ENCODE measurements around the gene RRBP1.

DNA sequence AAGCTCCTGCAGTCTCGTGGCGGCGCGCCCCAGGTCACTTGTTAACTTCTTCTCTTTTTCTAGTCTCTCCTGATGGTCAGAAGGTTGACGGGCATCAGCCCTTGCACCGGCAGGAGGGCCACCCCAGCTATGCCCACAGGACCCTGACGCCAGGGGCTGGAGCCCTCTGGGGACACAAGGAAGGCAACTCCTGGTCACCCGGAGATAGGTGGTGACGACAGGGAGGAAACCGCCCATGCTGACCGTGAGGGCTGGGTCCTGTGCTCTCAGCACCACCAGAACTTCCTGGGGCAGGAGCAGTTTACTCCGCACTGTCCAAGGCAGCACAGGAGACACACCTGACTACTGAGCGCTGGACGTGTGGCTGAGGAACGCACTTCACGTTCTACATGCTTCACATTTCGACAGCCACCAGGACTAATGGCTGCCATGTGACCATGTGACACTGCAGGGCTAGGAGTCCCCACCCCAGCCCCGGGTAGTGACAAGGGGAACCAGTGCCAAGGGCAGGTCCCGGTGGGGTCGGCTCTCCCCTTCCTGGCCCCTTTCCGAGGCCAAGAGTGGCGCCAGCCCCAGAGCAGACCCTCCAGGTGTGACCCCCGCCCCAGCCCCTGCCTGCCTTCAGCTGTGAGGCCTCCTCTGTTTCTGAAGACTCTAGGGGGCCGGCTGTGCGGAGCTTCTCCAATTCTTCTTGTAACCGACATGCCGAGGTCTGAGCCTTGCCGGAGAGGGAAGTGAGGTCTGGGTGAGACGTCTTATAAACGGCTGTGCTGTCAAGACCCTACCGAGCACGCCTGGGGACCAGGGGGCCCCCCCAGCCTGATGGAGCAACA lies 67.0 kb downstream of the RRBP1 start:
- TF ChIP-seq TAF1 (IDR thresholded peaks at IDR 0.05; ENCODE audit: borderline replicate concordance, insufficient read depth, low read length): no peak
- TF ChIP-seq, protein P1, sequence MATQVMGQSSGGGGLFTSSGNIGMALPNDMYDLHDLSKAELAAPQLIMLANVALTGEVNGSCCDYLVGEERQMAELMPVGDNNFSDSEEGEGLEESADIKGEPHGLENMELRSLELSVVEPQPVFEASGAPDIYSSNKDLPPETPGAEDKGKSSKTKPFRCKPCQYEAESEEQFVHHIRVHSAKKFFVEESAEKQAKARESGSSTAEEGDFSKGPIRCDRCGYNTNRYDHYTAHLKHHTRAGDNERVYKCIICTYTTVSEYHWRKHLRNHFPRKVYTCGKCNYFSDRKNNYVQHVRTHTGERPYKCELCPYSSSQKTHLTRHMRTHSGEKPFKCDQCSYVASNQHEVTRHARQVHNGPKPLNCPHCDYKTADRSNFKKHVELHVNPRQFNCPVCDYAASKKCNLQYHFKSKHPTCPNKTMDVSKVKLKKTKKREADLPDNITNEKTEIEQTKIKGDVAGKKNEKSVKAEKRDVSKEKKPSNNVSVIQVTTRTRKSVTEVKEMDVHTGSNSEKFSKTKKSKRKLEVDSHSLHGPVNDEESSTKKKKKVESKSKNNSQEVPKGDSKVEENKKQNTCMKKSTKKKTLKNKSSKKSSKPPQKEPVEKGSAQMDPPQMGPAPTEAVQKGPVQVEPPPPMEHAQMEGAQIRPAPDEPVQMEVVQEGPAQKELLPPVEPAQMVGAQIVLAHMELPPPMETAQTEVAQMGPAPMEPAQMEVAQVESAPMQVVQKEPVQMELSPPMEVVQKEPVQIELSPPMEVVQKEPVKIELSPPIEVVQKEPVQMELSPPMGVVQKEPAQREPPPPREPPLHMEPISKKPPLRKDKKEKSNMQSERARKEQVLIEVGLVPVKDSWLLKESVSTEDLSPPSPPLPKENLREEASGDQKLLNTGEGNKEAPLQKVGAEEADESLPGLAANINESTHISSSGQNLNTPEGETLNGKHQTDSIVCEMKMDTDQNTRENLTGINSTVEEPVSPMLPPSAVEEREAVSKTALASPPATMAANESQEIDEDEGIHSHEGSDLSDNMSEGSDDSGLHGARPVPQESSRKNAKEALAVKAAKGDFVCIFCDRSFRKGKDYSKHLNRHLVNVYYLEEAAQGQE (IDR thresholded peaks at IDR 0.05; ENCODE audit: insufficient read depth in 1 of 2, low read depth in 2 of 2, low read length in 2 of 2): no peak
- no peak for TF ChIP-seq POLR2AphosphoS5 (IDR thresholded peaks at IDR 0.05; ENCODE audit: low read depth, low read length)
- TF ChIP-seq SIN3A (IDR thresholded peaks at IDR 0.05; ENCODE audit: borderline replicate concordance, insufficient read depth, low read length): no peak
- TF ChIP-seq FOXP2 (optimal IDR thresholded peaks at IDR 0.05; ENCODE audit: borderline replicate concordance, extremely low read depth, extremely low read length, insufficient read depth): no peak
